Panc1 (cell line): Measurements from ENCODE around the gene RTL1. TPM values are rescaled to one million over a fixed set of nuclear protein-coding genes. Genes with fewer than 3 reads are reported as not detected.

Experiments used
- ATAC-seq: fragments of 200-7000 bp; cut with Tn5 transposase; 2 replicates; pipeline ENCODE4 v1.9.1; 2020; ENCODE audit warnings: mild to moderate bottlenecking, moderate library complexity
- BruUV-seq: library from RNA; stranded (reverse); fragments of 400-500 nt; replicated peaks from 2 replicates; lab custom pipeline; 2021; lab: Mats Ljungman, UMichigan
- CTCF ChIA-PET: fragments of 300-600 bp; sonication (Branson Sonifier 250); formaldehyde crosslinking; loops from one replicate; lab custom pipeline; 2022; ENCODE audit warnings: antibody characterized with exemption; lab: Charles Lee
- POLR2A ChIA-PET: fragments of 300-600 bp; sonication (Branson Sonifier 250); formaldehyde crosslinking; loops from one replicate; lab custom pipeline; 2022; ENCODE audit warnings: antibody characterized with exemption; lab: Charles Lee
- DNase-seq: peaks from one replicate; pipeline ENCODE4 v3.0.0-alpha.2; 2010; ENCODE audit warnings: low read depth, low spot score
- H3K27ac ChIP-seq: 2 replicates; pipeline ENCODE4 v1.5.1; 2011; ENCODE audit warnings: mild to moderate bottlenecking, low read length, inconsistent platforms
- H3K27me3 ChIP-seq: fragments of 200-500 bp; sonication (Bioruptor generic); 2 replicates; pipeline ENCODE4 v1.6.0; 2014; ENCODE audit warnings: low read length, inconsistent platforms; ENCODE audit not compliant: control insufficient read depth, insufficient read depth
- H3K36me3 ChIP-seq: fragments of 200-500 bp; sonication (Bioruptor generic); 2 replicates; pipeline ENCODE4 v1.5.1; 2014; ENCODE audit warnings: inconsistent platforms, mild to moderate bottlenecking, low read length, moderate library complexity; ENCODE audit not compliant: control insufficient read depth, insufficient read depth
- H3K4me1 ChIP-seq: 2 replicates; pipeline ENCODE4 v1.5.1; 2011; ENCODE audit warnings: inconsistent platforms, mild to moderate bottlenecking, low read length, moderate library complexity; ENCODE audit not compliant: control insufficient read depth, insufficient read depth
- H3K4me3 ChIP-seq, 2 experiments: 2 replicates each; pipeline ENCODE4 v1.5.1; 2011 to 2012; ENCODE audit warnings: low read depth in 2 of 2, low read length in 2 of 2, mild to moderate bottlenecking in 2 of 2, inconsistent platforms in 1 of 2, moderate library complexity in 1 of 2
- H3K9me3 ChIP-seq: fragments of 200-500 bp; sonication (Bioruptor generic); 2 replicates; pipeline ENCODE4 v1.5.1; 2014; ENCODE audit warnings: low read depth, mild to moderate bottlenecking, inconsistent platforms, low read length, moderate library complexity; ENCODE audit not compliant: control insufficient read depth, insufficient read depth
- POLR2AphosphoS5 ChIP-seq: IDR thresholded peaks from 2 replicates; pipeline ENCODE4 v1.6.1; 2012; ENCODE audit warnings: mild to moderate bottlenecking, low read depth, low read length, moderate library complexity
- SIN3A ChIP-seq: IDR thresholded peaks from 2 replicates; pipeline ENCODE4 v1.6.1; 2012; ENCODE audit warnings: low read depth, mild to moderate bottlenecking, low read length, moderate library complexity, borderline replicate concordance; ENCODE audit not compliant: insufficient read depth
- TCF7L2 ChIP-seq: IDR thresholded peaks from 2 replicates; pipeline ENCODE4 v1.6.1; 2011; ENCODE audit warnings: mild to moderate bottlenecking, low read depth, low read length, inconsistent platforms
- in situ Hi-C: cut with HindIII; loops from 2 replicates; pipeline ENCODE4 v1.10.0; 2016; ENCODE audit warnings: low sequenced_read_pairs, low pct_unique_long_range_greater_than_20kb
- intact Hi-C: fragments of 100-400 bp; cut with micrococcal nuclease; formaldehyde crosslinking; loops from one replicate; pipeline ENCODE4 v1.10.0; 2022; ENCODE audit not compliant: unreplicated experiment
- total RNA-seq: library from RNA; stranded (reverse); gene quantifications from one replicate; pipeline ENCODE4 v1.2.1, GENCODE V29; 2021; ENCODE audit not compliant: unreplicated experiment
- TF ChIP-seq, protein P1 (sequence below): fragments of 450-650 bp; IDR thresholded peaks from 2 replicates; pipeline ENCODE4 v1.5.1; 2017; ENCODE audit warnings: mild to moderate bottlenecking
- TF ChIP-seq, protein P2 (sequence below), 2 experiments: IDR thresholded peaks; 2 replicates each; pipeline ENCODE4 v1.6.1; 2011 to 2012; ENCODE audit warnings: low read depth in 2 of 2, control low read depth in 1 of 2, low read length in 1 of 2, mild to moderate bottlenecking in 1 of 2, moderate library complexity in 1 of 2; ENCODE audit not compliant: insufficient read depth in 1 of 2

Gene RTL1
- total RNA-seq, 1 experiment from 2014 or later = not detected

DNA sequence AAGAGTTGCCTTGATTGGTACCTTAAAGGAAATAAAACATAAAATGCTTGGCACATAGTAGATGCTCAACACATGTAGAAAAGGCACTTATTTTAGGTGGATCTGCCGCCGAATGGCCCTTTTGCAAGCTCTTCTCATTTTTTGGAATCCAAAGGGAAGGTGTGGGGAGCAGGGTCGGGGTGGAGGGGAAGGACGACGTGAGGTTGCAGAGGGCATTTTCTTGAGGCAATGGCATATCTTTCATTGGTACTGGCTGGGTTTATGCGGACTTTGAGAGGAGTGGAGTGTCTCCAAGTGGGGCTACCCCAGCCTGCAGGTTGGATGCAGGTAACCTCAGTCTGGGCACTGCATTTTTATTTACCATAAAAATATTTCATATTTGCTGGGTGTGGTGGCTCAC, 8.1 kb downstream of the RTL1 start:
- Histone ChIP-seq H3K27ac (no peak overlapping the region), H3K27me3 (no peaks in the 10 kb centered on the region), H3K4me1 (no peaks in the 10 kb centered on the region), H3K4me3 (no peak overlapping the region), H3K9me3 (no peaks in the 10 kb centered on the region), H3K36me3 (no peaks in the 10 kb centered on the region)
- ATAC-seq = no peak
- intact Hi-C loops = no loop called here
- CTCF ChIA-PET = no interaction called here
- in situ Hi-C loops = no loop called here
- no peak for DNase-seq
- TF ChIP-seq TCF7L2 (no peak), POLR2AphosphoS5 (no peak), SIN3A (no peak)
- TF ChIP-seq, protein P1, sequence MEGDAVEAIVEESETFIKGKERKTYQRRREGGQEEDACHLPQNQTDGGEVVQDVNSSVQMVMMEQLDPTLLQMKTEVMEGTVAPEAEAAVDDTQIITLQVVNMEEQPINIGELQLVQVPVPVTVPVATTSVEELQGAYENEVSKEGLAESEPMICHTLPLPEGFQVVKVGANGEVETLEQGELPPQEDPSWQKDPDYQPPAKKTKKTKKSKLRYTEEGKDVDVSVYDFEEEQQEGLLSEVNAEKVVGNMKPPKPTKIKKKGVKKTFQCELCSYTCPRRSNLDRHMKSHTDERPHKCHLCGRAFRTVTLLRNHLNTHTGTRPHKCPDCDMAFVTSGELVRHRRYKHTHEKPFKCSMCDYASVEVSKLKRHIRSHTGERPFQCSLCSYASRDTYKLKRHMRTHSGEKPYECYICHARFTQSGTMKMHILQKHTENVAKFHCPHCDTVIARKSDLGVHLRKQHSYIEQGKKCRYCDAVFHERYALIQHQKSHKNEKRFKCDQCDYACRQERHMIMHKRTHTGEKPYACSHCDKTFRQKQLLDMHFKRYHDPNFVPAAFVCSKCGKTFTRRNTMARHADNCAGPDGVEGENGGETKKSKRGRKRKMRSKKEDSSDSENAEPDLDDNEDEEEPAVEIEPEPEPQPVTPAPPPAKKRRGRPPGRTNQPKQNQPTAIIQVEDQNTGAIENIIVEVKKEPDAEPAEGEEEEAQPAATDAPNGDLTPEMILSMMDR = no peak
- TF ChIP-seq, protein P2, sequence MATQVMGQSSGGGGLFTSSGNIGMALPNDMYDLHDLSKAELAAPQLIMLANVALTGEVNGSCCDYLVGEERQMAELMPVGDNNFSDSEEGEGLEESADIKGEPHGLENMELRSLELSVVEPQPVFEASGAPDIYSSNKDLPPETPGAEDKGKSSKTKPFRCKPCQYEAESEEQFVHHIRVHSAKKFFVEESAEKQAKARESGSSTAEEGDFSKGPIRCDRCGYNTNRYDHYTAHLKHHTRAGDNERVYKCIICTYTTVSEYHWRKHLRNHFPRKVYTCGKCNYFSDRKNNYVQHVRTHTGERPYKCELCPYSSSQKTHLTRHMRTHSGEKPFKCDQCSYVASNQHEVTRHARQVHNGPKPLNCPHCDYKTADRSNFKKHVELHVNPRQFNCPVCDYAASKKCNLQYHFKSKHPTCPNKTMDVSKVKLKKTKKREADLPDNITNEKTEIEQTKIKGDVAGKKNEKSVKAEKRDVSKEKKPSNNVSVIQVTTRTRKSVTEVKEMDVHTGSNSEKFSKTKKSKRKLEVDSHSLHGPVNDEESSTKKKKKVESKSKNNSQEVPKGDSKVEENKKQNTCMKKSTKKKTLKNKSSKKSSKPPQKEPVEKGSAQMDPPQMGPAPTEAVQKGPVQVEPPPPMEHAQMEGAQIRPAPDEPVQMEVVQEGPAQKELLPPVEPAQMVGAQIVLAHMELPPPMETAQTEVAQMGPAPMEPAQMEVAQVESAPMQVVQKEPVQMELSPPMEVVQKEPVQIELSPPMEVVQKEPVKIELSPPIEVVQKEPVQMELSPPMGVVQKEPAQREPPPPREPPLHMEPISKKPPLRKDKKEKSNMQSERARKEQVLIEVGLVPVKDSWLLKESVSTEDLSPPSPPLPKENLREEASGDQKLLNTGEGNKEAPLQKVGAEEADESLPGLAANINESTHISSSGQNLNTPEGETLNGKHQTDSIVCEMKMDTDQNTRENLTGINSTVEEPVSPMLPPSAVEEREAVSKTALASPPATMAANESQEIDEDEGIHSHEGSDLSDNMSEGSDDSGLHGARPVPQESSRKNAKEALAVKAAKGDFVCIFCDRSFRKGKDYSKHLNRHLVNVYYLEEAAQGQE (IDR thresholded peaks at IDR 0.05; ENCODE audit: insufficient read depth in 1 of 2, low read depth in 2 of 2, low read length in 1 of 2) = no peak
- no TSS peak for BruUV-seq
- POLR2A ChIA-PET = no interaction called here

DNA sequence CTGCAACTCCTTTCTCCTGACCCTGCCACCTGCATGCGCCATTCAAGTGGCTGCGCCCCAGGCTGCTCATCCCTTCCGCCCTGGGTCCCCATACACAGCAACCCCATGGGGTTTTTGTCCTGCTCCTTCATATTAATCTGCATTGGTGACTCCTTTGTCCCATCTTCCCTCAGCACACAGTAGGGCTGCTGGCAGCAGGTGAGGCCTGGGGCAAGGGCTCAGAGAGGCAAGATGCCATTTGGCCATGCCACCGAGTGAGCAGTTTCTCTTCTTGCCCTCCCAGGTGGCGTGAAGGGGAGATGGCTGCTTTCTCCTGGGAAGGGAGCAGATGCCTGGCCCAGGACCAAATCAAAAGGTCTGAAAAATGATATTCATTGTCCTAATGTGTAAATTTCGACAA, 9.1 kb downstream of the RTL1 start:
- ChIA-PET POLR2A (no interaction called here), CTCF (no interaction called here)
- intact Hi-C loops = no loop called here
- H3K27me3 ChIP-seq = no peaks in the 10 kb centered on the region
- in situ Hi-C loops = no loop called here
- no peak for DNase-seq
- H3K4me3 ChIP-seq = no peak overlapping the region
- no peaks in the 10 kb centered on the region for H3K36me3 ChIP-seq
- BruUV-seq = no TSS peak
- TF ChIP-seq POLR2AphosphoS5 = no peak
- no peak for TF ChIP-seq TCF7L2
- no peak for TF ChIP-seq SIN3A
- TF ChIP-seq, protein P2 (IDR thresholded peaks at IDR 0.05; ENCODE audit: insufficient read depth in 1 of 2, low read depth in 2 of 2, low read length in 1 of 2) = no peak
- TF ChIP-seq, protein P1 = no peak
- no peaks in the 10 kb centered on the region for H3K4me1 ChIP-seq
- ATAC-seq = no peak
- no peak overlapping the region for H3K27ac ChIP-seq
- H3K9me3 ChIP-seq = no peaks in the 10 kb centered on the region
